Gastroesophageal sphincter (tissue), 4 donors: ENCODE results near the gene DOK6. TPM values are rescaled to one million over a fixed set of nuclear protein-coding genes. Genes with fewer than 3 reads are reported as not detected.

Experiments
- ATAC-seq: fragments of 150-250 bp; one replicate; pipeline ENCODE4 v1.9.1; 2016; ENCODE audit warnings: mild to moderate bottlenecking, moderate library complexity
- H3K27ac ChIP-seq, 4 donors: fragments of 200-600 bp; sonication (generic) in 3 of 4; 1 replicate in 3 of 4; 2 replicates in 1 of 4; pipeline ENCODE4 v1.5.1; 2016 to 2019
- H3K27me3 ChIP-seq: fragments of 200-600 bp; sonication (generic); one replicate; pipeline ENCODE4 v1.5.1; 2019
- H3K36me3 ChIP-seq, 2 donors: fragments of 200-600 bp; sonication (generic); one replicate each; pipeline ENCODE4 v1.5.1; 2019; ENCODE audit warnings: control low read depth in 1 of 2
- H3K4me1 ChIP-seq, 3 donors: fragments of 200-600 bp; sonication (generic); 1 replicate in 2 of 3; 2 replicates in 1 of 3; pipeline ENCODE4 v1.5.1; 2016 to 2019; ENCODE audit warnings: control low read depth in 2 of 3
- H3K4me3 ChIP-seq, 2 donors: fragments of 200-600 bp; sonication (generic); one replicate each; pipeline ENCODE4 v1.5.1; 2019; ENCODE audit warnings: mild to moderate bottlenecking in 1 of 2, moderate library complexity in 1 of 2
- H3K9me3 ChIP-seq, 3 donors: fragments of 200-600 bp; sonication (generic); one replicate each; pipeline ENCODE4 v1.5.1; 2017 to 2019; ENCODE audit warnings: control low read depth in 2 of 3
- CTCF ChIP-seq, 4 experiments: fragments of 200-600 bp in 2 of 4; fragments of 450-650 bp in 2 of 4; sonication (generic) in 1 of 4; IDR thresholded peaks; one replicate each; pipeline ENCODE4 v1.5.1; 2017 to 2019; ENCODE audit warnings: antibody characterized with exemption in 4 of 4, mild to moderate bottlenecking in 2 of 4, moderate library complexity in 2 of 4
- EP300 ChIP-seq: sonication (generic); formaldehyde crosslinking; IDR thresholded peaks from one replicate; pipeline ENCODE4 v1.6.1; 2017; ENCODE audit warnings: antibody characterized with exemption, mild to moderate bottlenecking
- POLR2A ChIP-seq, 2 donors: fragments of 450-650 bp; IDR thresholded peaks; one replicate each; pipeline ENCODE4 v1.6.1; 2017; ENCODE audit warnings: antibody characterized with exemption in 2 of 2, mild to moderate bottlenecking in 2 of 2, moderate library complexity in 1 of 2
- POLR2AphosphoS5 ChIP-seq: sonication (generic); formaldehyde crosslinking; IDR thresholded peaks from one replicate; pipeline ENCODE4 v1.6.1; 2017; ENCODE audit warnings: antibody characterized with exemption
- WGBS, 2 donors: methylation state at CpG; one replicate each; pipeline ENCODE4 v1.1.5; 2018; ENCODE audit warnings: low coverage in 1 of 2; 5-methylcytosine and 5-hydroxymethylcytosine counted together
- total RNA-seq, 4 donors: library from RNA; depleted of rRNA; stranded (reverse); fragments of >200 nt; gene quantifications; one replicate each; pipeline ENCODE4 v1.1.0, GENCODE V29; 2016

The DOK6 gene
- total RNA-seq, 4 donors from 2014 or later = 0.62 to 3.4 (median 2.7) TPM

DNA sequence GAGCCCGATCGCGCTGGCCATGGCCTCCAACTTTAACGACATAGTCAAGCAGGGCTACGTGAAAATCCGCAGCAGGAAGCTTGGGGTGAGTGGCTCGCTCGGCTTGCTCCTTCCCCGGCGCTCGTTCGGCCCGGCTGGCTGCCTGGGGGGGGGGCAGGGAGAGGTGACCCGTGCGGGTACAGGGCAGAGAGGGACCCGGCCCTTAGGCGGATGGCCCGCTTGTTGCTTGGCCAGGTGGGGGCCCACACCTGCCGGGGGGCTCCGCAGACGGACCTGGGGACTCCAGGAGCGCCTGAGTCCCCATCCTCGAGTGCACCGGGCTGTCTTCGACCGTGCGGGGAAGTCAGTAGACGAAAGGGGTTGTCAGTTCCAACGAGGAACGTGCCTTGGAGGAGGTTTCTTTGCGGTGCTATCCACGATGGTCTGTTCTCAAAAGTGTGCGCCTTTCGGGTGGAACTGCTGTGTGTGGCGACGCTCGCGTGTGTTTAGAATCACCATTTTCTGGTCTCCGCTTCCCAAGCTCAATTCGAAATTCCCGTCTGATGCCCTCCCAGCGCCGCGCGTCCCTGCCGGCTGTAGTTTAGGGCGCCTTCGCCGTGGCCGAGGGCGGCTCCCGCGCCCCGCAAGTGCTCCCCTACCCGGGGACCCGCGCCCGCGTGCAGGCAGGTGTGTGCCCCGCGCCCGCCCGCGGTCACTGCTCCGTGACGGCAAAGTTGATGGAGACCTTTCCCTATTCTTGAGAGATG, 711 bp downstream of the DOK6 start:
- 0% methylated on average over 9 of the region's 66 CpGs; no CpG with 5 or more reads in 1 of the 2 donors for WGBS, 2 donors
- H3K27ac ChIP-seq = peak overlapping the region in 3 of 4 donors; percentile 0 to 80 (median 69)
- H3K27me3 ChIP-seq = peaks cover 36% of the 10 kb centered on the region
- no peaks in the 10 kb centered on the region for H3K36me3 ChIP-seq
- peak overlapping the region; percentile 38 to 61 for H3K4me3 ChIP-seq
- peaks cover 0 to 19% (median 0%) of the 10 kb centered on the region in 3 donors for H3K4me1 ChIP-seq
- peak; percentile 36 for ATAC-seq
- TF ChIP-seq EP300 = no peak
- TF ChIP-seq POLR2A (IDR thresholded peaks at IDR 0.05) = no peak
- TF ChIP-seq CTCF (IDR thresholded peaks at IDR 0.05) = no peak
- TF ChIP-seq POLR2AphosphoS5 = no peak
- peaks cover 0 to 4% (median 0%) of the 10 kb centered on the region in 3 donors for H3K9me3 ChIP-seq

- peaks cover 40% of the 10 kb centered on the region for H3K27me3 ChIP-seq
- peaks cover 0 to 2% (median 0%) of the 10 kb centered on the region in 3 donors for H3K9me3 ChIP-seq
- no peak for TF ChIP-seq POLR2AphosphoS5
- no peak for TF ChIP-seq CTCF (IDR thresholded peaks at IDR 0.05)
- TF ChIP-seq EP300 = no peak
- no peak for TF ChIP-seq POLR2A (IDR thresholded peaks at IDR 0.05)
- H3K36me3 ChIP-seq = no peaks in the 10 kb centered on the region
- H3K4me1 ChIP-seq = peaks cover 0 to 19% (median 0%) of the 10 kb centered on the region in 3 donors
- peak overlapping the region; percentile 38 to 61 for H3K4me3 ChIP-seq
- no peak for ATAC-seq
- H3K27ac ChIP-seq = peak overlapping the region in 2 of 4 donors; percentile 69 to 80
- WGBS, 2 donors = 5% methylated on average over 12 of the region's 19 CpGs; no CpG with 5 or more reads in 1 of the 2 donors
These were observed 1.4 kb downstream of the DOK6 start for GRCh38 chr18:69401972-69402532.

DNA sequence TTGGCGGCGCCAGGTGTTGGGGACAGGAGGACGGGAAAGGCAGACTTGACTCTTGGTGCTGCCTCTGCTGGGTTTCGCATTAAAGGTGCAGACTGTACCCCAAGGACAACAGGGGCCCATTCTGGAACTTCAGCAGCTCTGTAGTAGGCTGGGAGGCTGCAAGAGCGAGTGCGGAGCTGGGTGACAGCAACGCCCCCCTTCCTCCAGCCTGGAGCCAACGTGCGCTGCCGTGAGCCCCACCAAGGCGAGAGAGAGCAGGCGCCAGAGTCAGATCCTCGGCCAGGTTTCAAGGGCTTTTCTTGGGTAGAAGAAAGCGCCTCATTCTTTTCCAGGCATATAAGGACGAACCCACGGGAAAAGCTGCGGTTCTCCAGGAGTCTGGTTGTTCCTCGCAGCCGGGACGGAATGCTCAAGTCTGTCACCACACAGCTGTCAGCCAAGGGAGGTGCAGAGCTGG, 1.9 kb downstream of the DOK6 start:
- Histone ChIP-seq H3K36me3 (no peaks in the 10 kb centered on the region), H3K4me1 (peaks cover 0 to 19% (median 0%) of the 10 kb centered on the region in 3 donors), H3K27ac (no peak overlapping the region), H3K27me3 (peaks cover 40% of the 10 kb centered on the region), H3K9me3 (no peaks in the 10 kb centered on the region), H3K4me3 (peak overlapping the region in 1 of 2 donors; percentile 61)
- TF ChIP-seq POLR2AphosphoS5 = no peak
- no peak for TF ChIP-seq EP300
- no peak for TF ChIP-seq CTCF (IDR thresholded peaks at IDR 0.05)
- TF ChIP-seq POLR2A (IDR thresholded peaks at IDR 0.05) = no peak
- WGBS, 2 donors = 40 to 60% methylated on average over 1 to 2 of the region's 20 CpGs
- ATAC-seq = no peak

DNA sequence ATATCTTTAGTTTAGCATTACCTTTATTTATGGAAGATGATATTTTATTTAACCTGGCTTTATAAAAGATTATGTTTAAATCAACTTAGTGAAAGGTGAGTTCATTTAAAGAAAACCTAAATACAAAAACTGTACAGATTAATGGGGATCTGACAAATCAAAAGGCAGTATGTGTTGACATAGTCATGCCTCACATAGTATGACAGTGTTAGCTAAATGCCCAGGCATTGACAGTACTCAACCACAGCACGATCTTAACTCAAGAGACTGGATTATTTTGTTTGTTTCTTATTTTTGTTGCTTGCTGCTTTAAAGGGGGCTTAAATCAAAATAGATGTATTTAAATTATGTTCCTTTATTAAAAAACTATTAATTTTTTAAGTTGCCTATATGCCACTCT, 7.8 kb downstream of the DOK6 start:
- TF ChIP-seq POLR2AphosphoS5 = no peak
- TF ChIP-seq EP300 = no peak
- no peak for TF ChIP-seq CTCF (IDR thresholded peaks at IDR 0.05)
- no peak for TF ChIP-seq POLR2A (IDR thresholded peaks at IDR 0.05)
- Histone ChIP-seq H3K27ac (no peak overlapping the region), H3K27me3 (peaks cover 9% of the 10 kb centered on the region), H3K4me3 (no peak overlapping the region), H3K4me1 (no peaks in the 10 kb centered on the region), H3K36me3 (no peaks in the 10 kb centered on the region), H3K9me3 (no peaks in the 10 kb centered on the region)
- 93 to 100% methylated on average over 1 of the region's 1 CpG for WGBS, 2 donors
- no peak for ATAC-seq
